ENCODE data around the gene ZNF394.

ZNF394 gene

DNA sequence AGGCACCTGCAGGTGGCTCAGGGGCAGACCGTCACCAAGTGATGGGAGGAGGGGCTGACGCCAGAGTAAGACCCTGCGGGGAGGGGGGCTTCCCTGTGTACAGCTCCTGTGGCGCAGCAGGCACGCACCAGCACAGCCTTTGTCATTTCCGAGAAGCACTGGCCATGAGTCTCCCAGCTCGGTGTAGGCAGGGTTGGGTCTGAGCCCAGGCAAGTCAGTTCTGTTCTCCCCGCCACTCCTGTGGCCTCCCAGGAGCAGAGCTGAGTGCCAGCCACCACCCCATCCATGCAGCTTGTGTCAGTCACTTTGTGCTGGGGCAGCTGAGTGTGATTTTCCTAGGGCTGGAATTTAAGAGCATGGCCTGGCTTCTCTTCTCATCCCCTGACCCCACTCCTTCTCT is 48.1 kb downstream of the ZNF394 start:
- WGBS, 2 experiments (ENCODE audit: insufficient coverage in 2 of 2), result 96 to 98% methylated on average over 6 to 8 of the region's 8 CpGs

DNA sequence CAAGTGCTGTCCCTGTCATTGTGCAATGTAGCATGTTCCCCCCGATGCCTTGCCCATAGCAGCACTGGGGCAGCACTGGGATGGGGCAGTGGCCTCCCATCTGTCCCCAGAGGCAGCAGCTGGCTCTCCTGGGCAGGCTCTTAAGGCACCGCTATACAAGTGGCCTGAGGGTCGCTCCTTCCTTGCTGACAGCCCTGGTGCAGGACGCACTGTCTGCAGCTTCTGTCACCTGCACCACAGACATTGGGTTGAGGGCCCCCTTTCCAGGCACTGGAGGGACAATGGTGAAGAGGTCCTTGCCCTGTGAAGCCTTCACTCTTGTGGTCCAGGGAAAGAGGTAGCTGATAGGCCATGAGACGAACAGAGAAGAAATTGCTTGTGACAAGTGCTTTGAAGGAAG is 50.8 kb downstream of the ZNF394 start:
- Histone ChIP-seq H3K27ac (ENCODE audit: low read depth, low read length, severe bottlenecking) (no peak overlapping the region), H3K4me1 (ENCODE audit: control insufficient read depth, insufficient read depth, low read length, poor library complexity, severe bottlenecking) (no peaks in the 10 kb centered on the region), H3K9me3 (ENCODE audit: control insufficient read depth, low read length) (no peaks in the 10 kb centered on the region), H3K4me3 (ENCODE audit: extremely low read depth, insufficient read depth, low read length, poor library complexity, severe bottlenecking) (no peak overlapping the region), H3K36me3 (ENCODE audit: control insufficient read depth, insufficient read depth, low read length) (peaks cover 94% of the 10 kb centered on the region)
- WGBS, 2 experiments (ENCODE audit: insufficient coverage in 2 of 2), result 96 to 97% methylated on average over 4 to 5 of the region's 5 CpGs

More for the DNA sequence above, 48.1 kb downstream of the ZNF394 start:
- no peaks in the 10 kb centered on the region for H3K4me1 ChIP-seq (ENCODE audit: control insufficient read depth, insufficient read depth, low read length, poor library complexity, severe bottlenecking)
- H3K27ac ChIP-seq (ENCODE audit: low read depth, low read length, severe bottlenecking), result no peak overlapping the region
- H3K9me3 ChIP-seq (ENCODE audit: control insufficient read depth, low read length), result no peaks in the 10 kb centered on the region
- H3K36me3 ChIP-seq (ENCODE audit: control insufficient read depth, insufficient read depth, low read length), result peaks cover 96% of the 10 kb centered on the region
- H3K4me3 ChIP-seq (ENCODE audit: extremely low read depth, insufficient read depth, low read length, poor library complexity, severe bottlenecking), result no peak overlapping the region

DNA sequence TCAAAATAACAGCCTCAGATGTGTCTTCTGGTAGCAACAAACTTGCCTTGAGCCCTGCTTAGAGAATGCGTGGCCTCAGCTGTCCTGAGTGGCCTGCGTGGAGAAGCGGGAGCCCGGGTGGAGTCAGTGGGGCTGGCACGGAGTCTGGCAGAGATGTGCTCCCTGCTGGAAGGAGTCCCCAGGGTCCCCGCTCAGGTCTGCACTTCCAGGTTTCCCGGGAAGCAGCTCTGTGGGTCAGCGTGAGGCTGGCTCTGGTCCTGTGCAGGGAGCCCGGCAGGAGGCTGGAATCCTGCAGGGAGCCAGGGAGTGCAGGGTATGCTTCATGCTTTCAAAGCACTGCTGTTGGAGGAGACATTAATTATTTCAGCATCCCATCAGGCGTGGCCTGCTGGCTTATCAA is 51.2 kb downstream of the ZNF394 start:
- Histone ChIP-seq H3K36me3 (ENCODE audit: control insufficient read depth, insufficient read depth, low read length) (peaks cover 94% of the 10 kb centered on the region), H3K4me1 (ENCODE audit: control insufficient read depth, insufficient read depth, low read length, poor library complexity, severe bottlenecking) (no peaks in the 10 kb centered on the region), H3K4me3 (ENCODE audit: extremely low read depth, insufficient read depth, low read length, poor library complexity, severe bottlenecking) (no peak overlapping the region), H3K27ac (ENCODE audit: low read depth, low read length, severe bottlenecking) (no peak overlapping the region), H3K9me3 (ENCODE audit: control insufficient read depth, low read length) (no peaks in the 10 kb centered on the region)
- 90 to 96% methylated on average over 10 of the region's 10 CpGs for WGBS, 2 experiments (ENCODE audit: insufficient coverage in 2 of 2)

DNA sequence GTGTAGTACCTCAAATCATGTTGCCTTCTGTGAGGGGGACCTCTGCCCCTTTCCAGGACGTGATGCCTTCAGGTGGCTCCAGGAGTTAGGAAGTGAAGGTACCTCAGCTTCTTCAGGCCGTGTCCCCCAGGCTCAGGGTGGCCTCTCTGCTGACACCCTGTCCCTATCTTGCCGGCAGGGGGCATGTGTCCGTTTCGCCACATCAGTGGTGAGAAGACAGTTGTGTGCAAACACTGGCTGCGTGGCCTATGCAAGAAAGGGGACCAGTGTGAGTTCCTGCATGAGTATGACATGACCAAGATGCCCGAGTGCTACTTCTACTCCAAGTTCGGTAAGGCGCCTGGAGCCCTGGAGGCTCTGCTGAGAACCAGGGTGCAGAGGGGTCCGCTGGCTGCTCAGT is 52.1 kb downstream of the ZNF394 start:
- Histone ChIP-seq H3K4me1 (ENCODE audit: control insufficient read depth, insufficient read depth, low read length, poor library complexity, severe bottlenecking) (no peaks in the 10 kb centered on the region), H3K4me3 (ENCODE audit: extremely low read depth, insufficient read depth, low read length, poor library complexity, severe bottlenecking) (no peak overlapping the region), H3K9me3 (ENCODE audit: control insufficient read depth, low read length) (no peaks in the 10 kb centered on the region), H3K27ac (ENCODE audit: low read depth, low read length, severe bottlenecking) (no peak overlapping the region), H3K36me3 (ENCODE audit: control insufficient read depth, insufficient read depth, low read length) (peaks cover 95% of the 10 kb centered on the region)
- WGBS, 2 experiments (ENCODE audit: insufficient coverage in 2 of 2), result 93 to 98% methylated on average over 10 of the region's 10 CpGs

DNA sequence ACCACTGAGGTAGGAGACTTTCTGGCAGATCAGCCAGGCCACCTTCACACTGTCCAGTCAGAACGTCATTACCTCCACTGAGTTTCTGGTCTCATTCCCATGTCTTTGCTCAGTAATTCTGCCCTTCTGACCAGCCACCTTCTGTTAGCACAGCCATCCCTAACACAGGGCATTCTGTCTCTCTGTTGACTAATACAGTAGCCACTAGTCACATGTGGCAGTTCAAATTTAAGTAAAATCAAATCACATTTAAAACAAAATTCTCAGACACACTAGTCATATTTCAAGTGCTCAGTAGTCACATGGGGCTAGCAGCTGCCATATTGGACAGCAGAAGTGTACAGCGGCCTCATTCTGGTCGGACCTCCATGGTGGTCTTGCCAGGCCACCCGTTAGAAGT is 54.0 kb downstream of the ZNF394 start:
- WGBS, 2 experiments (ENCODE audit: insufficient coverage in 2 of 2), result 96% methylated on average over 4 of the region's 4 CpGs
- no peak overlapping the region for H3K4me3 ChIP-seq (ENCODE audit: extremely low read depth, insufficient read depth, low read length, poor library complexity, severe bottlenecking)
- H3K4me1 ChIP-seq (ENCODE audit: control insufficient read depth, insufficient read depth, low read length, poor library complexity, severe bottlenecking), result no peaks in the 10 kb centered on the region
- H3K27ac ChIP-seq (ENCODE audit: low read depth, low read length, severe bottlenecking), result no peak overlapping the region
- no peaks in the 10 kb centered on the region for H3K9me3 ChIP-seq (ENCODE audit: control insufficient read depth, low read length)
- peaks cover 96% of the 10 kb centered on the region for H3K36me3 ChIP-seq (ENCODE audit: control insufficient read depth, insufficient read depth, low read length)
